CMK (cell line): ENCODE results near the gene CFAP74.
"Not testable (repeated sequence)": the region's sequence is repeated elsewhere in the genome, so short reads cannot be mapped to it uniquely, and the experiment has no call there.

Experiments used
- DNase-seq: peaks from one replicate; pipeline ENCODE4 v3.0.0-alpha.2; 2010; ENCODE audit warnings: low read depth

Gene CFAP74

DNA sequence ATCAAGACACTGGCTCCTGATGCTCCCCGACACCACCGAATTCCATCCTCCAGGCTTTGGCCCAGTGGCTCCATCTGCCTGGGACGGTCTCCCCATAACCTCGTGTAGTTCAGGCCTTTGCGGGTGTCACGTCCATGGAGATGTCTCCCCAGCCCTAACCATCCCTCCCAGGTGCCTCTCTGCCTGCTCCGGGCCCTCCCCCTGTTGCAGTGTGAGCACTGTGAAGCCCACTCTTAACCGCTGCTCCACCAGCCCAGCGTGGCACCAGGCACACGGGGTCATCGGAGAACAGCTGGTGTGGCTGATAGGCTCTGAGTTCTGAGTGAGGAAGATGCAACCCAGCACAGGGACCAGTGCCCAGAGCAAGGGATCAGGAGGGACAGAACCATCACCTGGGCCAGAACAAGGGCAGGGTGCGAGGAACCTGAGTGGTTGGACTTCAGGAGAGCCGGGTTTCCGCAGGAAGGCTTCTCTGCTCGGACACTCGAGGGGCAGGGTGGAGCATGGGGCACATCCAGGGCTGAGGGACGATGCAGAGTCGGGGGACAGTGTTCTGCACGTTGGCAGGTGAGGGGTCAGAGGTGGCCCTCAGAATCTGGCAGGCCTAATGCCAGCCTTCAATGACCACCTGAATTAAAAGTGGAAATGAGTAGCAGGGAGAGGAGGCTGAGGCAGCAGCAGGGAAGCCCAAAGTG is 110.1 kb downstream of the CFAP74 start:
- DNase-seq: no peak

DNA sequence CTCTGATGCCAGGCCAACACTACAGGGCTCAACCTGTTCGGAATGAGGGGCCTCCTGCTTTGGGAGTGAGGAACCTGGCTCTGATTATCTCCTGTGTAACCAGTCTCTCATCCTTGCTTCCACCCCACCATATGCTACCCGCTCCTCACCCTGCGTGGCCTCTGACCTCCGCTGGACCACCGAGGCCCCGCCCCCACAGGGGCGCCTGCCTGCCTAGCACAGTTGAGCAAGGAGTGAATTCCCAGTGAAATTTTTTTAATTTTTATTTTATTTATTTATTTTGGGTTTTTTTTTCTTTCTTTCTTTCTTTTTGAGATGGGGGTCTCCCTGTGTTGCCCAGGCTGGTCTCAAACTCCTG is 110.8 kb downstream of the CFAP74 start:
- DNase-seq: no peak

DNA sequence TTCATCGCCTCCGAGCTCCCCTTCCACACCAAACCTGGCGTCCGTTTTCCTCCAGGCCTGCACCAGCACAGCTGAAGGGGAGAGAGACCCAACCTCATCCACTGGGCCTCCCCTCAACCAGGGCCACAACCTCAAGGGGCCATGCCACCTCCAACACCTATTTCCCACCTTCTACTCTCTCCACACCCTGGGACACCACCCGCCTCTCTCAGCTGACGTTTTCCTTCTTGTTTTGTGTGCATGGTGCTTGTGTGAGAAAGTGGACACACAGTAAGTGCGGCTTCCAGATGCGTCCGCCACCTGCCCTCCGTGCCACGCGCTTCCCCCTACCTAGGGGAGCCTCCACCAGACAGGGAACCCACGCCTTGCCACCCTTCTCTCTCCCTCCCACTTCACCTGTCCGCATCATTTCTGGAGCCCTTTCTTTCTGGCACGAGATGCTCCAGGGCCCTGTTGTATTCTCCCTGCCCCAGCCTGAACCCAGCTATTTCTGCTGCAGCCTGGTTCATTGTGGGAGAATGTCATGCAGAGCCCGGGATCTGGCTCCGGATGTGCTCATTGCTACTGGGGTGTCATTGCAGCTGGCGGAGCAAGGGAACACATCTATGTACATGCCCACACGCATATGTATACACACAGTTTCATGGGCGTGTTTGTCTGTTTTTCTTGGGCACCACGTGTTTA is 111.4 kb downstream of the CFAP74 start:
- DNase-seq: no peak

DNA sequence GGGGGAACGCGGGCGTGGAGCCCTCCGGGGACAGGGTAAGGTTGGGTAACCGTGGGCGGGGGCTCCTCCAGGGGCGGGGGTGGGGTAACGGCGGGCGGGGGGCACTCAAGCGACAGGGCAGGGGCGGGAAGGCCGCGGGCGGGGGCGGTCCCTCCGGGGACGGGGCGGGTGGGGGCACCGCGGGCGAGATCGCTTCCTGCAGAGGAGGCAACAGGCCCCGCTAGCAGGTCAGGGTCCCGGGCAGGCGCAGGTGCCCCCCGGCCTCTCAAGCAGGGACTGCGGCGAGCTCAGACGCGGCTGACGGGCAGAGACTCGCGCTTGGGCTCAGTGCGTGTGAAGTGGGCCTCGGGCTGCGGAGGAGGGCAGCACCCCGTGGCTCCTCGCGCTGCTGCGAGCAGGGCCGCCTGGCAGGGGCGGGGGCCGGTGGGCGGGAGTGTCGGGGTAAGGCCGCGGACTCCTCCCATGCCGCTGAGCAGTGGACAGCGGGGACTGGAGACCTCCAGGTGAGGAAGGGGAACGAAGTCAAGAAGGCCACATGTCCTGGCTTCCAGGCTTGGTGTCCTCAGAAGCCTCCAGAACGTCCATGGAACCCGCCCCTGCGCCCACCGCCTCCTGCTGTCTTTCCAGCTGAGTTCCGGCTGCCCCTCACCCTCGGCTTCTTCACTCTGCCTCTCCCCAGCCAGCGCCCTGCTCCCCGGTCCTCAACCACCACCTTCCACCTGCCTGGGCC is 112.1 kb downstream of the CFAP74 start:
- DNase-seq: peak; percentile 70

DNA sequence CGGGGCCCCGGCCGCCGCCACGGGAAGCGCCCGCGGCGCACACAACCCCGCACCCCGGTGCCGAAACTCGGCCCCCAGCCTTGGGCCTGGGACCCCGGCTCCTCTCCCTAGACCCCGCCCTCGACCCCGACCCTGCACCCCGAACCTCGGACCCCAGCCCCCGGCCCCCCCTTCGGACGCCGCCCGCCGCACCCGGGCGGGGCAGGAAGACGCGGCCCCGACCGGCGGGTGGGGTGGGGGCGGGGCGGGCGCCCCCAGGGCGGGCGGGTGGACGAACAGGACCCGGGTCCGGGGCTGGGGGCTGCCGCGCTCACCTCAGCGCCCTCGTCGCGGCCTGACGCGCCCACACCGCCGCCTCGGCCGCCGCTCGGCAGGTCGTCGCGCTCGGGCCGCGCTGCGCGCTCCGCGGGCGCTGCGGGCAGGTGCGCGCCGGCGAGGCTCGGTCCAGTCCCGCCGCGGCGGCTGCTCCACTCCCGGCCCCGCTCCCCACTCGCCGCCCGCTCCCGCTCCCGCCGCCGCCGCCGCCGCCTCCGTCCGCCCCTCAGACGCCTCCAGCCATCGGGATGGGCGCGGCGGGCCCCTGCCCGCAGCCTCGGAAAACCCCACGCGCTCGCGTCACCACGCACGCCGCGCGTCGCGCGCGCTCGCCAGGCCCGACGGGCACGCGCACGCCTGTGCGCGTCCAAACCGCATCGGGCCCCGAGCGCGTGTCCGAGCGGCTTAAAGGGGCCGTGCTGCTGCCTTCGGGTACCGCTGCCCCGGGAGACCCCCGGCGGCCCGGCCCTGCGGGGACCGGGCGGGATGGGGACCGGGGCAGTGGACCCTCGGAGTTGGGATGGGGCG is 112.9 kb downstream of the CFAP74 start, which contains the start of gene GNB1:
Gene GNB1, minus strand, starts transcription at position 582 of the 843 bp plus-strand sequence. CDS start 65,634 bp downstream, outside the sequence.
- peak; percentile 91 for DNase-seq

DNA sequence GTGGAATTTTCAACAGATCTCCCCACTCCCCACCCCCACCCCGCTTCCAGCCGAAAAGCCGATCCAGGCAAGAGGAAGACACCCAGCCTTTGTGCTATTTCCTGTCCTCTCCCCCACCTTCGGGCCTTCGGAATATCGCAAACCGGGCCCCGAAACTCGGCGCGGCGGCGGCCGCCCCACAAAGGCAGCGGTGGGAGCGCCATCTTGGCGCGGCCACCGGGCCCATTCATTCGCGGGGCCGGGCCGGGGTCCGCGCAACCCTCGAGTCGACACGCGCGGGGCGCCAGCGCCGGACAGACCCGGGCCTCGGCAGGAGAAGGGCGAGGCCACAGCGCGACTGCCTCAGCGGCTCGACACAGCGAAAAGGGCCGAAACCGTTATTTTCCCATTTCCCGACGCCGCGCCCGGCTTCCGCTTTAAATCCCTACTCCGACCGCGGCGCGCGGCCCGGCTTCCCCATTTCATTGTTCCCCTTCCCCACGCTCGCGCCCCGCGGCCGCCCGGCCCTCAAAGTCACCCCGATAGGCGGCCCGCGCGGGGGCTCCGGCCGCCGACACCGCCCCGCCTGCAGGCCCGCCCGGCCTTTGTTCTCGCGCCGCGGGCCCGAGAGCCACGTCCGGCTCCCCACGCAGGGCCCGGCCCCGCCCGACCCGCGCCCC is 113.6 kb downstream of the CFAP74 start:
- DNase-seq: no peak

DNA sequence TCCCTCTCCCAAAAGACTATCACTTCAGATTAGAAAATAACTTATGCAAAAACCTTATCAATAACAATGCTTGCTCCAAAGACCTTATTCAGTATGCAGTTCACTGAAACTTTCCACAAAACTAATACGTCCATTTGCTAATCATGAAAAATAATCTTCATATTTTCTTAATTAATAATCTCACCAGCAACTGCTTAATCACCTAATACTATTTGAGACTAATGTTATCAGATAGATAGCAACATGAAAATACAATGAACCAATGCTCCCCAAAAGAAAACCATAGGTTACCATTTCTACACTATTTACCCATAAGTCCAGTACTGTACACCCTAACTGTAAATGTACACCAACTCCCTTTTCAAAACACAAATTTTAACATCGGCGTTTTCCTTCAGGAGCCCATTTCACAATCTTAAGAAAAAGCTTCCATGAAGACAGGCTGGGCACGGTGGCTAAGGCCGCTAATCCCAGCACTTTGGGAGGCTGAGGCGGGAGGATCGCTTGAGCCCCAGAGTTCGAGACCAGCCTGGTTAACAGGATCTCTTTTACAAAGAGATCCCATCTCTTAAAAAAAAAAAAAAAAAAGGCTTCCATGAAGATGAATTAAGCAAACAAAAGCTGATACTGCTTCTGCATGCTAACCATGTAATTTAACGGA is 114.4 kb downstream of the CFAP74 start:
- DNase-seq: no peak

DNA sequence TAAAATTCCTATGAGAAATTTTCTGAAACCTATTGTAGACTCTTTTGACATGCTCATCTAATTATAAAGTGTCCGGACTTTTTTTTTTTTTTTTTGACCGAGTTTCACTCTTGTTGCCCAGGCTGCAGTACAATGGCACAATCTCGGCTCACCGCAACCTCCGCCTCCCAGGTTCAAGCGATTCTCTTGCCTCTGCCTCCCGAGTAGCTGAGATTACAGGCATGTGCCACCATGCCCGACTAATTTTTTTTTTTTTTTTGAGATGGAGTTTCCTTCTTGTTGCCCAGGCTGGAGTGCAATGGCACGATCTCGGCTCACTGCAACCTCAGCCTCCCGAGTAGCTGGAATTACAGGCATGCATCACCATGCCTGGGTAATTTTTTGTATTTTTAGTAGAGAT is 119.7 kb downstream of the CFAP74 start:
- not testable (repeated sequence) for DNase-seq

DNA sequence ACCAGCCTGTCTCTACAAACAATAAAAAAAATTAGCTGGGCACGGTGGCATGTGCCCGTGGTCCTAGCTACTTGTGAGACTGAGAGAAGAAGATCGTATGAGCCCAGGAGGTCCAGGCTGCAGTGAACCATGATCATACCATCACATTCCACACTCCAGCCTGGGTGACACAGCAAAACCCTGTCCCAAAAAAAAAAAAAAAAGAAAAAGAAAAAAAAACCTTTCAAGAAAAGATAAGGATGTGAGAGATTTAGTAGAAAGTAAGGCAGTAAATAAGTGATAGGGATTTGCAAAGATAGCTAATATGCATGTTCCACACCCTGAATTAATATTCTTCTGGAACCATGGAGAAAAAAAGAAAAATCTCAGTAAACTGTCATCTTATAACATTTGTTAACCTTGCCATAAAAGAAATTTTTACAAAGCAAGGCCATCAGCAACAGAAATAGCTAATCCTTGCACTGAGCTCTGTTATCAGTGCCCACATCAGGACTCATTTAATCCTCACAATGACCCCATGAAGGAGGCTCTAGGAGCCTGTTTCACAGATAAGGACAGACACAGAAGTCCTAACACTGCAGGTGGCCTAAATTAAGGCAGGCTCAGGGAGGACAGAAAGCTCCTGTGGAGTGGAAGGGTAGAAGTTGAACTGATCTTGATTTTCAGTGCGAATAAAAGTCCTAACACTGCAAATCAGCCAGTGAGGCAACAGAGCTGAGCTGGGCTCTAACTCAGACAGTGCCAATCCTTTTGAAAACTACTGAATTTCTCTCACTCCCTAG is 120.3 kb downstream of the CFAP74 start:
- peak; percentile 49 for DNase-seq

DNA sequence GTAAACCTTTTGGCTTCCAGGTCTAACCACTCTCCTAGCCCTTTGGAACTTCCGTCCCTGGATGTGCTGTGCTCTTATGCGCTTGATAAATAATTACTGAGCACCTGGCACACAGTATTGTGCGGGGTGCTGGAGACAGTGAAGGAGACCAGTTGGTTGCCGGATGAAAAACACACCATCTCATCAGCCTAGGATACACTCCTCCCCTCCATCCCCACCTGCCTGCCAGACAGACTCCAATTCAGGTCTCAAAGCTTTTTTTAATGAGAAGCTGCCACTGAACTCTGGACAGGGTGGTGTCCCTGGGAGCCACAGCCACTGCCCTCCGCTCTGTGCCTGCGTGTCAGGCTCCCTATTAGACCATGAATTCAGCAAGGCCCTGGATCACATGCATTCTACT is 121.9 kb downstream of the CFAP74 start:
- no peak for DNase-seq

DNA sequence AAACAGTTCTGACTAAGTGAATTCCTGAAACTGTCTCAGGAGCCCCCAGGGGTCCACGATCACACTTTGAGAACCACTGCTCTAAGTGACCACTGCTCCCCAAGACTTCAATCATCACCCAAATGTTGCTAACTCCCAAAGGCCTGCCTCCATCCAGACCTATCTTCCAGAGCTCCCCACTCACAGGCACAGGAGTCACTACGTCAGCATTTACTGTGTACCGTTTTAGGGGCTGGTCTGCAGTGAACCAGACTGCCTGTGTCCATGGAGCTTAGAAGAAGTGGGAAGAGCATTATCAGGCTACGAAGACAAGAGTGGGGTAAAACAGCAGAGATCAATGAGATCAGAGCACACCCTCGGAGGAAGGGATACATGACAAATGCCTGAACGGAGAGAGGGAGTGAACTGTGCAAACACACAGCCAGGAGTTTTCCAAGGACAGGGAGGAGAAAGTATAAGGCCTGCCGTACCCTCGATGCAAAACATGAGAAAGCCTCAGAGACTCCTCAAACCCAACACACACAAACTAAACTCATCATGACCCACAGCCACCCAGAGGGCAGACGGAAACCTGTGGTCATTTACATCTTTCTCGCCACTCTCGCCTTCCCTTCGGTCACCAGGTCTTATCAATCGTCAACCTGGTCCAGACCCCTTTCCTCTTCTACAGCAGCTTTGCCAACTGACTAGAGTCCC is 122.8 kb downstream of the CFAP74 start:
- DNase-seq: no peak

DNA sequence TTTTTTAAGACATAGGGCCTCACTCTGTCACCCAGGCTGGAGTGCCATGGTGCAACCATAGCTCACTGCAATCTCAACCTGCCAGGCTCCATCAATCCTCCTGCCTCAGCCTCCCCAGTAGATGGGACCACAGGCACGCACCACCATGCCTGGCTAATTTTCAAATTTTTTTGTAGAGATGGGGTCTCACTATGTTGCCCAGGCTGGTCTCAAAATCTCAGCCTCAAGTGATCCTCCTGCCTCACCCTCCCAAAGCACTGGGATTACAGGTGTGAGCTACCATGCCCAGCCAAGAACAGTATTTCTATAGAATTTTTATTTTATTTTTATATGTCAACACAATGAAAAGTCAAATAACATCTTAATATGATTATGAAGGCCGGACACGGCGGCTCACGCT is 123.6 kb downstream of the CFAP74 start:
- DNase-seq: no peak

DNA sequence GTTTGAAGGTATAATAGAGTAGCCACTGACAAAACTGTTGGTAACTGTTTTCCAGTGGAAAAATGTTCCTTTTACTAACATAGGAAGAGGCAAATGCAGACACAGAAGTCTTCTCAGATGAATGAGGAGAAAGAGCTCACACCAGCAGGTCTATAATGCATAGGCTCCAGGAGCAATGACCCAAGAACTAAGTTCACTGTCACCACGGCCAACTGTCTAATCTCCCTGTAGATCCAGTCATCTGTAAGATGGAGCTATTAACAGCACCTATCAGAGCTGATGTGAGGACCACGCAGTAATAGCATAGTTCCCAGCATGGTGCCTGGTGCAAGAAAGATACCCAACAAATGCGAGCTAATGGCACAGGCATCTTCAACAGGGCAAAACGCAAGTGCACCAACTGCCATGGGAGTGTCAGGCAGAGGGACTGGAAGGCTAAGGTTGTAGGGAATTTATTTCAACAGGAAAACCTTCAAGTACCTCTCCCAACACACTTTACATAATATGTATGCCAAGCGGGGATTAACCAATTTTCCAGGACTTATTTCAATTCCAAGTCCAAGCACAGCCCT is 125.6 kb downstream of the CFAP74 start:
- no peak for DNase-seq

DNA sequence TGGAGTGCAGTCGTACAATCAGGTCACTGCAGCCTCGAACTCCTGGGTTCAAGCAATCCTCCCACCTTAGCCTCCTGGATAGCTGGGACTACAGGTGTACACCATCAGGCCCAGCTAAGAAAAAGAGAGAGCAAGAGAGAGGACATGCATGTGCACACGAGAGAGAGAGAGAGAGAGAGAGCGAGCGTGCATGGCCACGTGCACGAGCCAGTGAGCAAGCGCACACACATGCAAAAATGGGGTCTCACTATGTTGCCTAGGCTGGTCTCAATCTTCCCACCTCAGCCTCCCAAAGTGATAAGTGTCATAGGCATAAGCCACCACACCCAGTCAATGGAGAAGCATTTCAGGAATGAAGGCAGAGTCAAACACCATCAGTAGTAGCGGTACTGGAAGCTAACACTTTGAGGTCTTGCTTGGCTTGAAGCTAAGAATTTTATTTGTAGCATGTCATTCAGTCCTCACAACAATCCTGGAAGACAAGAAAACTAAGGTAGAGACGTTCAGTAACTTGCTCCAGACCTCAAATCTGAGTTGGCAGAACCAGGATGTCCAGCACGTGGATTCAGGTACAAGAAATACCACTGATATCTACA is 127.2 kb downstream of the CFAP74 start:
- DNase-seq: no peak

DNA sequence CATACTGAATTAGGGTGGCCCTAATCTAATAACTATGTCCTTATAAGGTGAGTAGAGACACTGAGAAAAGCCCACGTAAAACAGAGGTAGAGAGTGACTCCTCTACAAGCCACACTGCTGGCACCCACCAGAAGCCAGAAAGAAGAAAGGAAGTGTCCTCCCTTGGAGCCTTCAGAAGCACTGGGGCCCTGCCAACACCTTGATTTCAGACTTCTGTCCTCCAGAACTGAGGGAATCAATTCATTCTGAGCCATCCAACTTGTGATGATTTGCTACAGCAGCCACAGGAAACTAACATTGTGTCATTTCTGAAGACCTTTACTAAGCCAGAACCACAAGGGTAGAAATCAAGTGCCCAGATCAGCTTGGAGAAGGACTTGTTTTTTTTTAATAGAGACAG is 127.7 kb downstream of the CFAP74 start:
- DNase-seq: no peak

DNA sequence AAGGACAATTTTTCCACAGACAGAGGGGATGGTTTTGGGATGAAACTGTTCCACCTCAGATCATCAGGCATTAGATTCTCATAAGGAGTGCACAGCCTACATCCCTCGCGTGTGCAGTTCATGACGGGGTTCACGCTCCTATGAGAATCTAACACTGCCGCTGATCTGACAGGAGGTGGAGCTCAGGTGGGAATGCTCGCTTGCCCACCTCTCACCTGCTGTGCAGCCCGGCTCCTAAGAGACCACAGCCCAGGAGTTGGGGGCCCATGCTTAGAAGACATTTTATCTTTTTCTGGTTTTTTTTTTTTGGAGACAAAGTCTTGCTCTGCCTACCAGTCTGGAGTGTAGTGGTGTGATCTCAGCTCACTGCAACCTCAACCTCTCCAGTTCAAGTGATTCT is 128.7 kb downstream of the CFAP74 start:
- no peak for DNase-seq

DNA sequence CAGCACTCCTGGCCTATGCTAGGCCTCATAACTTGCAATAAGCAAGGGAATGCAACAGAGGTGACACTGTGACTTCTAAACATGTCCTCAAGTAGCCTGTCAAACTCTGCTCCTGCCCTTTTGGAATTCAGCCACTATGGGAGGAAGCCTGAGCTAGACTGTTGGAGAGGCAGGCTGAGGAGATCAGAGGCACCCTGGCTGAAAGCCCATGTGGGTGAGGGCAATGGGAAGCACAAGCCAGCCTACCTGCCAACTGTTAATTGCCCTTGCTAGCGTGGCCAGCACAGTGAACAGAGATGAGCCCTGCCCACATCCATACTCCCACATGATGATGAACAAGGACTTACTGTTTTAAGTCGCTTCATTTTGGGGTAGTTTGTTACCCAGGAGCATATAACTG is 130.4 kb downstream of the CFAP74 start:
- no peak for DNase-seq

DNA sequence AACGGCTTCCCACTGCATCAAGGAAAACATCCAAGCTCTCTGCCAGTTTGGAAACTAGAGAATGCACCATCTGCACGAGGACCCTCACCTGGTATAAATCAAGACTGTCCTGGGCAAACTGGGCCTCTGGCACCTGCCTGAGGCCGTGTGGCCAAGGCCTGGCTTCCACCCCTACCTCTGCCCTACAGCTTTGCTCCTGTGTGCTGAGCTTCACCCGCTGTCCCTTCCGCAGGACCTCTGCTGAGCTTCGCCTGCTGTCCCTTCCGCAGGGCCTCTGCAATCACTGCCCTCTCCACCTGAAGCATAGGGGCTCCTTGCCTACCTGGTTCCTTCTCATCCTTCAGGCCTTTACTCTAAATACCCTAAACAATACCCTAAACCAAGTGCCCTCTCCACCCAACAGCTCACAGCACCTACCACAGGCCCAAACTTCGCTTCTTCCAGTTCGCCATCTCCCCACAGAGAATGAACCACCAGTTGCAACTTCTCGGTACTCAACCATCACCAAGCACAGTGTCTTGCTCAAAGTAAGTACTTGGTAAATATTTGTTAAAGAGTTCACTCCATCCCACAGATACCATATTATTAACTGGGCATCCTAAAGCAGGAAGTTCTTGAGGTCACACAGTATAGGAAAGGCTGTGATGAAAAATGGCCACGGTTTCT is 131.1 kb downstream of the CFAP74 start:
- DNase-seq: no peak
